HT1080 (cell line): ENCODE measurements around the gene TSACC. TPM values are rescaled to one million over a fixed set of nuclear protein-coding genes. Genes with fewer than 3 reads are reported as not detected.

Experiments
- DNase-seq: peaks from one replicate; pipeline ENCODE4 v3.0.0-alpha.2; 2015; ENCODE audit warnings: low read depth
- total RNA-seq: library from RNA; depleted of rRNA; stranded (reverse); fragments of >200 nt; shearing (Covaris generic); gene quantifications from 2 replicates; pipeline ENCODE4 v1.2.3, GENCODE V29; 2014; rRNA removed

Gene TSACC
- total RNA-seq, 1 experiment from 2014 or later: 0.87 TPM

GRCh38 chr1:156393095-156393494 is 54.8 kb downstream of the TSACC start:
- no peak for DNase-seq

- DNase-seq: no peak
Observed at GRCh38 chr1:156394082-156394481, 55.8 kb downstream of the TSACC start.

- no peak for DNase-seq
Observed at GRCh38 chr1:156394835-156395461, 56.6 kb downstream of the TSACC start.

Other genes starting within 250 kb of the TSACC start
- gene LMNA, start 223.8 kb upstream of the TSACC start, total RNA-seq: 835 and 846 TPM in 2 replicates
- gene SEMA4A, start 184.9 kb upstream of the TSACC start, total RNA-seq: not detected in 2 replicates
- gene SLC25A44, start 144.4 kb upstream of the TSACC start, total RNA-seq: 21.4 and 28.6 TPM in 2 replicates
- 49.4 and 71.6 TPM in 2 replicates for gene PMF1, start 125.5 kb upstream of the TSACC start, total RNA-seq
- 2.3 TPM in 1 of 2 replicates, not detected in the other for gene BGLAP, start 96.3 kb upstream of the TSACC start, total RNA-seq
- 0.40 and 0.47 TPM in 2 replicates for gene PAQR6, start 90.5 kb upstream of the TSACC start, total RNA-seq
- 94.1 and 95.9 TPM in 2 replicates for gene SMG5, start 55.7 kb upstream of the TSACC start, total RNA-seq
- gene TMEM79, start 54.2 kb upstream of the TSACC start, total RNA-seq: 2.2 and 2.7 TPM in 2 replicates
- gene GLMP, start 42.8 kb upstream of the TSACC start, total RNA-seq: 49.0 and 62.7 TPM in 2 replicates
- not detected in 2 replicates for gene VHLL, start 39.2 kb upstream of the TSACC start, total RNA-seq
- 450 and 472 TPM in 2 replicates for gene CCT3, start 234 bp upstream of the TSACC start, total RNA-seq
- gene RHBG, start 30.7 kb downstream of the TSACC start, total RNA-seq: not detected in 2 replicates
- 21.6 and 27.9 TPM in 2 replicates for gene MEF2D, start 162.2 kb downstream of the TSACC start, total RNA-seq
- gene IQGAP3, start 234.0 kb downstream of the TSACC start, total RNA-seq: 39.5 and 41.8 TPM in 2 replicates
- not detected in 2 replicates for gene TTC24, start 241.2 kb downstream of the TSACC start, total RNA-seq